ENCODE results near the gene HS6ST3.

The HS6ST3 gene

GRCh38 chr13:96199315-96199714 lies 109.4 kb downstream of the HS6ST3 start:
- no peak for DNase-seq (ENCODE audit: low read depth)

- no peak for DNase-seq (ENCODE audit: low read depth)
Measured at GRCh38 chr13:96200810-96201209, 110.9 kb downstream of the HS6ST3 start.

DNA sequence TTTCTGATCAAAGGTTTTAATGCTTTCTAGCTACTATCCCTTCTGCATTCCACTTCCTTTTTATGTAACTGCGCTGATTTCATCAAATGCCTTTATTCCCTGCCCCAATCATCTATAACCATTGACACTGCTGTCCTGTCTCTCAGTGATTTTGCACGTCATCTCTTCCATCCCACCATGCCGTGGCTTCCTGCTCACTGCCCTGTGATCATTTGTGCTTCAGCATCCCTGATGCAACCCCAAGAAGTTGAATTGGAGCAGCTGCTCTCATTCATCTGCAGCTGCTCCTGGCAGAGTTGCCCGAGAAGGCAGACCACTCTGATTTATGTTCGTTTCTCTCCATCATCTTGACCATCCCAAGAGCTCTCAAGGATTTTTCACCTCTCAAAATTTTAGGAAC lies 112.4 kb downstream of the HS6ST3 start:
- no peak for DNase-seq (ENCODE audit: low read depth)

GRCh38 chr13:96203471-96203870 lies 113.6 kb downstream of the HS6ST3 start:
- DNase-seq (ENCODE audit: low read depth), result no peak

DNA sequence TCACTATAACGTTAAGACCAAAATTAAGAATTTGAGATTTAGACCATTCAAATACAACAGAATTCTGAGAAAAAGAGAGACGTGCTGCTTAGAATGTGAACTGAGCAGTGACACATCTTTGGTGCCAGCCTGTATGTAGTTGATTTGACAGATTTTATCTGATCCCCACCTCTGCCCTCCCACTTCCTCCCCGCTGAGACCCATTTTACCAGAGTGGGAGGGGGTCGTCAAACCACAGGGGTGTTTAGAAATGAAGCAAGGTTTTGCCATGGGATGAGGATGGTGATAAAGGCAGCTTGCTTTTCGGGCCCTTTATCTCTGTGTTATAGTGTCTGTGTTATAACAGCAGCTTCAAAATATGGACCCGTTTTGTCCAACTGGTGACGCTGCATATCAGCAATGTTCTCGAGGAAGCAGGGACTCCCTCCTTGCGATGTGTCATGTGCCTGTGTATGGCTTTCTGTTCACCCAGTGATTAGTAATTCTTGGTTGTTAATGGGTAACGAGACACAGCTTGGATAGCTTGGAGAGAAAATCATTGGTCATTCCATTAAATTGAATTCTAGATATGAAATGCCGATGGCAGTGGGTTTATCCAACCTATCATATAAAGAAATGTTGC lies 125.0 kb downstream of the HS6ST3 start:
- DNase-seq (ENCODE audit: low read depth), result no peak

DNA sequence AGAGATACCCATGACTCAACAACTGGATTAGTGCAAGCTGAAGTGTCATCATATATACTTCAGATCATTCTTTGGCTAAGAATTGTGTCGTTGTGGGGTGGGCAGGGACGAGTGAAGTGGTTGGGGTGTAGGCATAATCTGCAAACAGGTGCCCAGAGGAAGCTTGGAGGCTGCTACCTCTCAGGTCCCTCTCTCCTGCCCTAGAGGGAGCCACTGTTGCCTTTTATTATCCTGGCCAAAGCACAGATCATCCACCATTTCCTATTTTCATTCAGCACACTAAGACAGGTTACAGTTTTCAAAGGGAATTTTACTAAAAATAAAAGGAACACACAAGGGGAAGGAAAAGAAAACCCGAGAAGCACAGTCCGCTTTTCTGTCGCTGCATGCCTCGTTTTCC lies 126.6 kb downstream of the HS6ST3 start:
- no peak for DNase-seq (ENCODE audit: low read depth)

DNA sequence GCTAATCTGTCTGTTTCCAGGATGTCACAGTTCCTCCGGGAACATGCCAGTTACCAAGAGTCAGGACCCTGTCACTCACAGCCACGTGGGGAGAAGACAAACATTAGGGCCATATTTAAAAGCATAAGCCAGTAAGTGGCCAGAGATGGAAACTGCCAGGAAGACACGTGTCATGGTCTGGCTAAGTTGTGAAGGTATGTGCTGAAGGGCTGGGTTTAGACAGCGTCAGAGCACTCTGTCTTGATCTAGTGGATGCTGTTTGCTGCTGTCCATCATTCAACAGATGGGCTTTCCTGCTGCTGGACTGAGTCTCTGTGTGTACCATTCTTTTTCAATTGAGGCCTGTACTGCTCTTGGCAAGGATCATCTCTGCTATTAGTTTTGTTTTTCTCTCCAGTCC lies 128.6 kb downstream of the HS6ST3 start:
- no peak for DNase-seq (ENCODE audit: low read depth)

DNA sequence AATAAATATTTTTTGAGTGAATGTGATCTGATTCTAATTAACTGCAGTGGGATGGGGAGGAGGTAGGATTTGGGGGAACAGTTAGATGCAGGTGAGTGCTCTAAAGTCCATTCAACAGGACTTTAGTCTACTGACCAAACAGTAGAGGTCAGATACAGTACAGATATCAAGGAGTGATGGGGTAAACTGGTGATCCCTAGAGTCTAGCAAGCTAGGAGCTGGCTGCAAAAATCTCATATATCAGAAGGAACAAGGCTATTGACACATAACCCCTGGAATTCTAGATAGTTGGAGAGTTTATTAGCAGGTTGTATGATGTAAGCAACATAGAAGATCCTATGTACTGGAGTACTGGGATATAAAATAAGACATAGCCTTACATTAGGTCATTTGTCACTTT lies 131.6 kb downstream of the HS6ST3 start:
- DNase-seq (ENCODE audit: low read depth), result no peak

DNA sequence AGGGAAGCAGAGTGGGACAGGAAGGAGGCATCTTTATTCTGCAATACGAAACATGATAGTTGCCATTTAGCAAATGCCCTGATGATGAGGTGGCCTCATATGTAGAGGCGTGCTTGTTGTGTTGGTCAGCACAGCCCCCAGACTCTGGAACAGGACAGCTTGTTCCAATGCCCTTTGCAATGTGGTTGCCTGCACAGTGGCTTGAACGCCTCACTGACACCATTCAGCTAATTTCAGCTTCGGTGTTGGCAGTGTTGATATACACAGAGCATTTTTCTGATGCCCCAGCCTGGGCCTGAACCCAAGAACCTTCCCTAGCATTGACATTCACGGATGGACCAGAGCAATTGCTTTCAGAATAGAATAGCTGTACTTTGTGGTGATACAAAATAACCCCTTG lies 133.3 kb downstream of the HS6ST3 start:
- DNase-seq (ENCODE audit: low read depth), result no peak

- no peak for DNase-seq (ENCODE audit: low read depth)
Measured at GRCh38 chr13:96229356-96229755, 139.4 kb downstream of the HS6ST3 start.

DNA sequence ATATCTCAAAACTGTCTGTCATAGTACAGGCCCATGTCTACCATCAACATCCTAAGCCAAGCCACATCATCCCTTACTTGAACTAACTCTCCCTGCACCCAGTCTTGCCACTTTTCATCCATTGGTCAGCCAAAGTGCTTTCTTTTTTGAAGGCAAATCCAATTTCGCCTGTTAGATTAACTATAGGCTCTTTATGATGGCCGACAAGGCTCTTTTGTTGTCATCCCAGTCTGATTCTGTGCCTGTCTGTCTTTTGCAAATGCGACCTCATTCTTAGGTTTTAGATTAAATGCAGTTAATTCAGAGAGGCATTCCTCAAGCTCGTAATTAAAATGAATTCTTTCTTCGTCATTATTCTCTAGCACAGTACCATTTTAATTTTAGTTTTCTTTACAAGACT lies 148.3 kb downstream of the HS6ST3 start:
- no peak for DNase-seq (ENCODE audit: low read depth)

- no peak for DNase-seq (ENCODE audit: low read depth)
Measured at GRCh38 chr13:96238861-96239260, 149.0 kb downstream of the HS6ST3 start.

DNA sequence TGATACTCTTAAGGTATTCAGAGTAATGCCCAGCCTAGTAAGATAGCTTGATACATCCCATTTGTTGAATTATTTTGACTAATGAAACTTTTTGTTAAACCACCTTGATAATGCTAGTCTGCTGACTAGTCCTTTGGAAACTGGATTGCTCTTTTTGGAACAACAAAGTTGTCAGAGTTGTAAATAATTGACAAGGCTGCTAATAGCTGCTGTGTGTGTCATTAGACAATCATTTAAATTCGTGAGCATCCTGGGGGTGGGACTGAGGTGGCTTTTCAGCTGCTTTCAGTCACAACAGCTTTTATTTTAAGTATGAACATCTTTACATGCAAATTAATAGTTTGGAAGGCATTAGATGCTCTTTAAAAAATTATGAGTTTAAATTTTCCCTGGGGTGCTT lies 153.5 kb downstream of the HS6ST3 start:
- no peak for DNase-seq (ENCODE audit: low read depth)

GRCh38 chr13:96248103-96248502 lies 158.2 kb downstream of the HS6ST3 start:
- DNase-seq (ENCODE audit: low read depth), result no peak

- no peak for DNase-seq (ENCODE audit: low read depth)
Measured at GRCh38 chr13:96248996-96249395, 159.1 kb downstream of the HS6ST3 start.

GRCh38 chr13:96252903-96253302 lies 163.0 kb downstream of the HS6ST3 start:
- no peak for DNase-seq (ENCODE audit: low read depth)

GRCh38 chr13:96273196-96273595 lies 183.3 kb downstream of the HS6ST3 start:
- no peak for DNase-seq (ENCODE audit: low read depth)

DNA sequence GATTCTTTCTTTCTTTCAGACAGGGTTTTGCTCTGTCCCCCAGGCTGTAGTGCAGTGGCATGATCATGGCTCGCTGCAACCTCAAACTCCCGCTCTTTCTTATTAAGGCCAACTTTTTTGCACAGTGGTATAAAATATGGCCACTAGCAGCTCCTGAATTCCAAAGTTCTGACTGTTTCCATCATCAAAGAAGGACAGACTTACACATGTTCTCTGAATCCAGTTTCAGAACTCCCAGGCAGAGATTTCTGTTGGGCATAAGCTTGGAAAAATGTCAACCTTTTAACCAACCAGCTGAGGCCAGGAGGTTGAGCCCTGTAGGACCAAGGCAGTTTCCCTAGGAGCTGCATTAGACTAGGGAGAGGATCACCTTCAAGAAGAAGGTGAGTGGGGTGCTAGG lies 184.1 kb downstream of the HS6ST3 start:
- DNase-seq (ENCODE audit: low read depth), result no peak

DNA sequence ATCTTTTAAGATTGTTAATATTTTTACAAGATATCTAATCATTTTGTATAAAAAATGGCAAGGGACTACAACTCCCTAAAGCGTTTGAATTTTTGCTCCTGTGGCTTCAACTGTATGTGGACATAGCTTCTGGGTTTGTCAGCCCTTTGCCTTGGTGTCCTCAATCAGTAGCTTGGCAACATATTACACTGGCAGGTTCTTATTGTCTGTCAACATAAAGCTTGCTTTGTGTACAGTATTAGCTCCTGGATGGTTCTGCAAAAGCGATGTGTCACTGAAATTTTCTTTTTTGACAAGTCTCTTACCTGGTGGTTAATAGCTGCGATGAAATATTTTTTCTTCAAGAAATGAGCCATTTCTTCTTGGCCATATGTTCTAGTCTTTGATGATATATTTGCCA lies 190.0 kb downstream of the HS6ST3 start:
- DNase-seq (ENCODE audit: low read depth), result no peak

GRCh38 chr13:96284971-96285370 lies 195.1 kb downstream of the HS6ST3 start:
- DNase-seq (ENCODE audit: low read depth), result no peak

DNA sequence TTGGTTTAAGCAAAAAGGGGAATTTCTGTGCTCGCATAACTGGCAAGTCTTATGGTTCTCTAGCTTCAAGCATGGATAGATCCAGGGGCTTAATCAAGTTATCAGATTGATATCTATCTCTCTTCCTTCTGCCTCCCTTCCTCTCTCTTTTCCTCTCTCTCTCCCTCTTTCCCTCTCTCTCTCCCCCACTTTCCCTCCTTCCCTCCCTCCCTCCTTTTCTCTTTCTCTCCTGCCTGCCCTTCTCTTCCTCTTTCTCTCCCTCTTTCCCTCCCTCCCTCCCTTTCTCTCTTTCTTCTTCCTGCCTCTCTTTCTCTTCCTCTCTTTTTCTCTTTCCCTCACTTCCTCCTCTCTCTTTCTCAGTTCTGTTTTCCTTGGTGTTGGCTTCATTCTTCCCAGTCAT lies 195.8 kb downstream of the HS6ST3 start:
- DNase-seq (ENCODE audit: low read depth), result no peak

- DNase-seq (ENCODE audit: low read depth), result no peak
Measured at GRCh38 chr13:96294930-96295881, 205.3 kb downstream of the HS6ST3 start.

DNA sequence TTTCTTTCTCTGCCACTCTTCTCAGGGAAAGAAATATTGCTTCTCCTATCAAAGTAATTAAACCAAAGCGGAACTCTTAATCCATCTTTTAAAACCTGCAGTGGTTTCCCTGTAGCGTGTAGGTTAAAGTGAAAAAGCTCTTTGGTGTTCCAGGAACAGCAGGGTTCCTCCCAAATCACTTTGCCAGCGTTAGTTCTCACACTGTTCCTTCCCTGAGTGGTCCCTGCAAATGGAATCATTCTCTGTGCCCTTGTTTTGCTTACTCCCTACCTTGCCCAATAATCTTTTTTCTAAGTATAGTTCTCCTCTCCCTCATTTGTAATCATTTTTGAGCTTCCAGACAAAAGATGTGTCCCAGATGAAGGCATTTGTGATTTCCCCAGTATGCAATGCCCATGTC lies 207.5 kb downstream of the HS6ST3 start:
- DNase-seq (ENCODE audit: low read depth), result no peak

DNA sequence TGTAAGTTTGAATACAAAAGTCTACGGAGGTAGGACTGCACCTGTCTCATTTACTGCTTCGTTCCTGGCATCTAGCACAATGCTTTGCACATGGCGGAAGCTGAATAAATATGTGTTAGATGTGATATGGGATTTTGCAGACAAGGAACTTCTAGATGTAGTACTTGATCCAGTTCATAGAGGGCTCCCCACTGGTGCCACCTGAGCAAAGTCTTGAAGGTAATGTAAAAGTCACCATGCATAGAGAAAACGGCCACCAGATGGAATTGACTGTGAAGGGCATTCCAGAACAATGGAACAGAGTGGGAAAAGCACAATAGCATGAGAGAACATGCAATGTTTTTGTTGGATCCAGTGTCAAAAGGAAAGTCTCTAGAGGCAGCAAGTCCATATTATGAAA lies 209.3 kb downstream of the HS6ST3 start:
- DNase-seq (ENCODE audit: low read depth), result no peak

Data from non-pigmented ciliary epithelial cell (primary cell).